ENCODE results near the gene YOD1. TPM values are rescaled to one million over a fixed set of nuclear protein-coding genes. Genes with fewer than 3 reads are reported as not detected.

YOD1 gene
- total and polyA plus RNA-seq, 4 donors, result 3.4 to 34.4 (median 5.4) TPM

DNA sequence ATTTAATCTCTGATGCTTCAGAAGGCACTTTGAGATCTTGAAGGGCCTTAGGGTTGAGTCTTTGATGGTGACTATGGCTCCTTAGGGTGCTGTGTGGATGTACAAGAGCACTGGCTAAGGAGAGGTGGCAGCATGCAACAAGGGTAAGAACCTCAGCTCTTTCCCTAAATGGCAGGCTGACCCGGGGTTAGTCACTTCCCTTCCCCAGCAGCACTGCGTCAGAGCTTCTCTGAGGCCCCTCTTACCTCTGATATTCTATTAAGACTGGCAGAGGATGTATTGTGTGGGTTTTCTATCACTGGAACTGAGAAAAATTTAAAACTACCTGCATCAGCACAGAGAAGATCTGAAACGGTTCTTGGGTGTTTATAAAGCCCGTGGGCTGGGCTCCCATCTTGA lies 30.3 kb downstream of the YOD1 start:
- no peak overlapping the region for H3K4me3 ChIP-seq
- H3K27me3 ChIP-seq (ENCODE audit: control insufficient read depth in 3 of 3, insufficient read depth in 3 of 3, low read length in 2 of 3), result no peaks in the 10 kb centered on the region
- H3K27ac ChIP-seq (ENCODE audit: low read depth in 1 of 2, low read length in 1 of 2), result peak overlapping the region in 1 of 2 donors; percentile 73
- peaks cover 0 to 14% (median 13%) of the 10 kb centered on the region in 5 donors for H3K4me1 ChIP-seq (ENCODE audit: control insufficient read depth in 5 of 5, insufficient read depth in 5 of 5, low read length in 5 of 5)
- ATAC-seq (ENCODE audit: insufficient read depth, low FRiP score), result no peak
- H3K36me3 ChIP-seq (ENCODE audit: control insufficient read depth in 4 of 4, insufficient read depth in 4 of 4, low read length in 4 of 4), result peaks cover 0 to 4% (median 0%) of the 10 kb centered on the region in 4 donors
- 51 to 64% methylated on average over 4 of the region's 4 CpGs for WGBS, 2 donors
- TF ChIP-seq CTCF (IDR thresholded peaks at IDR 0.05; ENCODE audit: control extremely low read depth, extremely low read depth), result no peak
- H3K9me3 ChIP-seq (ENCODE audit: control insufficient read depth in 4 of 4, insufficient read depth in 3 of 4, low read length in 3 of 4), result peaks cover 0 to 2% (median 0%) of the 10 kb centered on the region in 4 donors
- H3K9ac ChIP-seq (ENCODE audit: insufficient read depth in 1 of 2, low read length in 2 of 2), result no peak overlapping the region
- DNase-seq, result no peak

GRCh38 chr1:207020065-207020708 lies 30.8 kb downstream of the YOD1 start:
- ATAC-seq (ENCODE audit: insufficient read depth, low FRiP score), result peak; percentile 27
- WGBS, 2 donors, result 70 to 91% methylated on average over 9 of the region's 9 CpGs
- Histone ChIP-seq H3K4me1 (ENCODE audit: control insufficient read depth in 5 of 5, insufficient read depth in 5 of 5, low read length in 5 of 5) (peaks cover 0 to 14% (median 9%) of the 10 kb centered on the region in 5 donors), H3K36me3 (ENCODE audit: control insufficient read depth in 4 of 4, insufficient read depth in 4 of 4, low read length in 4 of 4) (peaks cover 0 to 4% (median 0%) of the 10 kb centered on the region in 4 donors), H3K9me3 (ENCODE audit: control insufficient read depth in 4 of 4, insufficient read depth in 3 of 4, low read length in 3 of 4) (peaks cover 0 to 2% (median 0%) of the 10 kb centered on the region in 4 donors), H3K9ac (ENCODE audit: insufficient read depth in 1 of 2, low read length in 2 of 2) (no peak overlapping the region), H3K27ac (ENCODE audit: low read depth in 1 of 2, low read length in 1 of 2) (peak overlapping the region in 1 of 2 donors; percentile 65), H3K4me3 (no peak overlapping the region), H3K27me3 (ENCODE audit: control insufficient read depth in 3 of 3, insufficient read depth in 3 of 3, low read length in 2 of 3) (no peaks in the 10 kb centered on the region)
- no peak for TF ChIP-seq CTCF (IDR thresholded peaks at IDR 0.05; ENCODE audit: control extremely low read depth, extremely low read depth)
- DNase-seq, result no peak

DNA sequence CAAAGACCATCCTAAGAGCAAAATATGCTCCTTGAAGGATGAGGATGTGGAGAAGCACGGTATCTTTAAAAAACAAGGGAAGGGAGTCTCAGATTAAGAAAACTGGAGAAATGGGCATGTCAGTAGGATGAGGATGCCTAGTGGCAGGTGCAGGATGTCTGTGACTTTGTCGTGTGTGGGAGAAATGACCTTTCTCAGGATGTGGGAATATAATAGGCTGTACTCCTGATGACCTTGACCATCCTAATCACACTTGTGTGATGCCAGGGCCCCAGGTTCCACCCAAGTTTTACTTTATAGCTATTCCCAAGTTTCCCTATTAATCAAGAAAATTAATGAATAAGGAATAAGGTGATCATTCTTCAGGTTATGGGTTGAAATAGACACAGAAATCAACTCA lies 31.3 kb downstream of the YOD1 start:
- Histone ChIP-seq H3K36me3 (ENCODE audit: control insufficient read depth in 4 of 4, insufficient read depth in 4 of 4, low read length in 4 of 4) (peaks cover 0 to 4% (median 0%) of the 10 kb centered on the region in 4 donors), H3K27me3 (ENCODE audit: control insufficient read depth in 3 of 3, insufficient read depth in 3 of 3, low read length in 2 of 3) (no peaks in the 10 kb centered on the region), H3K9me3 (ENCODE audit: control insufficient read depth in 4 of 4, insufficient read depth in 3 of 4, low read length in 3 of 4) (peaks cover 0 to 2% (median 0%) of the 10 kb centered on the region in 4 donors), H3K9ac (ENCODE audit: insufficient read depth in 1 of 2, low read length in 2 of 2) (no peak overlapping the region), H3K4me1 (ENCODE audit: control insufficient read depth in 5 of 5, insufficient read depth in 5 of 5, low read length in 5 of 5) (peaks cover 0 to 14% (median 6%) of the 10 kb centered on the region in 5 donors), H3K27ac (ENCODE audit: low read depth in 1 of 2, low read length in 1 of 2) (peak overlapping the region in 1 of 2 donors; percentile 54), H3K4me3 (no peak overlapping the region)
- 49 to 67% methylated on average over 2 of the region's 2 CpGs for WGBS, 2 donors
- TF ChIP-seq CTCF (IDR thresholded peaks at IDR 0.05; ENCODE audit: control extremely low read depth, extremely low read depth), result no peak
- ATAC-seq (ENCODE audit: insufficient read depth, low FRiP score) (no peak), DNase-seq (no peak)

Measured in lung (tissue), 12 donors.